Right lobe of liver (tissue), 4 donors: ENCODE data around the gene TUBA1B.

Experiments used
- CTCF ChIP-seq, 4 donors: fragments of 200-600 bp in 3 of 4; fragments of 450-650 bp in 1 of 4; IDR thresholded peaks; one replicate each; pipeline versions ENCODE4 v1.5.1 to v1.8.0; 2016 to 2022; ENCODE audit warnings: antibody characterized with exemption in 4 of 4, mild to moderate bottlenecking in 2 of 4
- POLR2A ChIP-seq: fragments of 450-650 bp; IDR thresholded peaks from one replicate; pipeline ENCODE4 v1.6.1; 2017; ENCODE audit warnings: antibody characterized with exemption, mild to moderate bottlenecking
- donor health status: DM: no; HTN: no; CAD: no.
- donor health status: DM: no; HTN: no; CAD: no.
- donor health status: DM: no; HTN: yes; CAD: no.

GRCh38 chr12:49131051-49131893 lies at the start of gene TUBA1B:
- TF ChIP-seq CTCF (IDR thresholded peaks at IDR 0.05), result no peak
- peak; percentile 96 for TF ChIP-seq POLR2A
